Right forelimb (tissue), 1 donor: ENCODE measurements around the gene KDM6A.
"Not testable (repeated sequence)": the region's sequence is repeated elsewhere in the genome, so short reads cannot be mapped to it uniquely, and the experiment has no call there.

ENCODE experiments used
- DNase-seq: peaks from one replicate; pipeline ENCODE4 v3.0.0-alpha.2; 2018

KDM6A gene

DNA sequence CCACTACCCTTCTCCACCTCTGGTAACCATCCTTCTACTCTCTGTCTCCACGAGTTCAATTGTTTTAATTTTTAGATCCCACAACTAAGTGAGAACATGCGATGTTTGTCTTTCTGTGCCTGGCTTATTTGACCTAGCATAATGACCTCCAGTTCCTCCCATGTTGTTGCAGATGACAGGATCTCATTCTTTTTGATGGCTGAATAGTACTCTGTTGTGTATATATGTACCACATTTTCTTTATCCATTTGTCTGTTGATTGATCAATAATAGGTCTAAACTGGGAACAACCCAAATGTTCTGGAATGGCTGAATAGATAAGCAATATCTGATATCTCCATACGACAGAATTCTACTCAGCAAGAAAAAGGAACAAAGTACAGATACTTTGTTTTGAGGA is 260.5 kb downstream of the KDM6A start:
- no peak for DNase-seq

DNA sequence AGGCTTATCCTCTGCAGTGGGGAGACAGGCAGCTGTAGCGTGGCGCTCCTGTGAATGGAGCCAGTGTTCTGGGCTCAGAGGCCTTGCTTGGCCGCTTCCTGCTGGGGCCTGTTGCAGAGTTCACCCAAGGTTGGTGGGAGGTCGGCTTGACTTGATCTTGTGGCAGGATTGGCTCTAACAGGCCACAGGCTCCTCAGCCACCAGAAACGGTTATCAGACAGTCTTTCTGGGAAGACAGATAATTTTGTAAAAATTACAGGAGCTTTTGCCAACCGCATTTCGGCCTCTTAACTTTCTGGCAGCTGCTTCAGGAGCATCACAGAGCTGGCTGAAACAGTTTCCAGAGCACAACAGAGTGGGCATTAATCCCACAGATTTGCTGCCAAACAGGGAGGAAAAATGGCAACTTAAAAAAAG is 261.3 kb downstream of the KDM6A start:
- DNase-seq, result no peak

DNA sequence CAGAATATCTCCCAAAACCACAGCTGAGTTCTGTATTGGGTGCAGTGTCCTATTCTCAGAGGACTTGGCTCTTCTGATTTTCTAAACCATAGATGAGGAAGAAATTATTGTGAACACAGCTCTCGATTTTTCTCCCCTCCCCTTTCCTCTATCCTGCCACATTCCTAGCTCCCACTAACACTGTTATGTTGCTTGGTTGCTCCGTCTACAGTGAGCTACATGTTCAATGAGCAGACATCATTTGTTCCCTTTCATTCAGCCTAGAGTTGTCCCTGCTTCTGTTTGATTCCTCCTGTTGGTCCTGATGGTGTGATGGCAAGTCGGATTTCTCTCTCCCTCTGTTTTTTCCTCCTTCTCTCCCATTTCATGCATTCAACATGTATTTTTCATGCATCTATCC is 261.8 kb downstream of the KDM6A start:
- no peak for DNase-seq

DNA sequence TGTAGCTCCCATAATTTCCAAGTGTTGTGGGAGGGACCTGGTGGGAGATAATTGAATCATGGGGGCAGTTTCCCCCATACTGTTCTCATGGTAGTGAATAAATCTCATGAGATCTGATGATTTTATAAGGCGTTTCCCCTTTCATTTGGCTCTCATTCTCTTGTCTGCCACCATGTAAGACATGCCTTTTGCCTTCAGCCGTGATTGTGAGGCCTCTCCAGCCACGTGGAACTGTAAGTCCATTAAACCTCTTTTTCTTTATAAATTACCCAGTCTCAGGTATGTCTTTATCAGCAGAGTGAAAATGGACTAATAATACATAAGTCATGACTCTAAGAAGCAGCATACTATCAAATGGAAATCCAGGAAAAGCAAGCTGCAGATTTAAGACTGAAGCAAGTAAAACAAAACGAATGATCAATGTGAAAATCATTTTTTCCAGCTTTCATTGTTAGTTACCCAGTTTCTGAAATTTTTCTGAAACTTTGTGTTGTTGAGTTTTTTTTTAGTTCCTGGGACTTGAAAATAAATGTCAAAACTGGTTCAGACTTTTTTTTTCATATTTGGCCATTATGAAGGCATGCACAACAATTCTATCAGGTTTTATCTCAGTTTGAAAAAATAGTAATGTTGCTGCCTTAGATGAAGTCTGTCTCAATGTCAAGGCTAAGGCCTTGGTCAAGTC is 262.5 kb downstream of the KDM6A start:
- not testable (repeated sequence) for DNase-seq

DNA sequence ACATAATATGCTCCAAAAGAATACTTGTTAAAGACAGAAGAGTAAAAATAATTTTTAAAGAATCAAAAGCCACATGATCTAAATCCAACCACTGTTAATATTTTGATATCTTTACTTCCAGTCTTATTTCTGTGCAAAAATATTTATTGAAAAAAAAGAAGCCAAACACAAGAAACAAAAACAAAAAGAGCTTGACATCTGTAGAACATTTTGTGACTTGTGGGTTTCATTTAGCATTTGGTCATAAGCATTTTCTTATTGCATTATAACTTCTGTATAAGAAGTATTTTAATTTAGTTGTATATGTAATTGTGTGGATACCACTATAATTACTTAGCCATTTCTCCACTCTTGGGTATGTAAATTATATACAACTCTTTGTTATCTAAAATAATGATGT is 264.5 kb downstream of the KDM6A start:
- DNase-seq, result no peak

DNA sequence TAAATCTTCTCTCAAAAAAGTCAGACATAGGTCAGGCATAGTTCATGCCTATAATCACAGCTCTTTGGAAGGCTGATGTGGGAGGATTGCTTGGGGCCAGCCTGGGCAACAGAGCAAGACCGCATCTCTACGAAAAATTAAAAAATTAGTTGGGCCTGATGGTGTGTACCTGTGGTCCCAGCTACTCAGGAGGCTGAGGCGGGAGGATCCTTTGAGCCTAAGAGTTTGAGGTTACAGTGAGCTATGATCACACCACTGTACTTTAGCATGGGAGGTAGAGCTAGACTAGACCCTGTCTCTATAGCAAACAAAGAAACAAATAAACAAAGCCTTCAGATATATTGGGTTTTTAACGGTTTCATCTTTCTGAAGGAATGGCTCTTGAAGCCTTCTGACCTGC is 265.5 kb downstream of the KDM6A start:
- no peak for DNase-seq

DNA sequence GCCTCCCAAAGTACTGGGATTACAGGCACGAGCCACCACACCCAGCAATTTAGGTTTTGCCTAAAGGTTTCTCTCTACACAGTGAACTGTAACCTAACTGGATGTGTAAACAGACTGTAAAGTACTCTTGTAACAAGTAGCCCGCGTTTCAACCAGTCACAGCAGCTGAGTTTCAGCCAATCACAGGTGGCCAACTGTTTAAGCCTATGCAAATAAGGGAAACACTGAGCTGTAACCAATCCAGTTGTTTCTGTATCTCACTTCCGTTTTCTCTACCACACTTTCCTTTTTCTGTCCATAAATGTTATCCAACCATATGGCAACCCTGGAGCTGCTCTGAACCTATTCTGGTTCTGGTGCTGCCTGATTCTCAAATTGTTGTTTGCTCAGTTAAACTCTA is 267.8 kb downstream of the KDM6A start:
- DNase-seq, result no peak

DNA sequence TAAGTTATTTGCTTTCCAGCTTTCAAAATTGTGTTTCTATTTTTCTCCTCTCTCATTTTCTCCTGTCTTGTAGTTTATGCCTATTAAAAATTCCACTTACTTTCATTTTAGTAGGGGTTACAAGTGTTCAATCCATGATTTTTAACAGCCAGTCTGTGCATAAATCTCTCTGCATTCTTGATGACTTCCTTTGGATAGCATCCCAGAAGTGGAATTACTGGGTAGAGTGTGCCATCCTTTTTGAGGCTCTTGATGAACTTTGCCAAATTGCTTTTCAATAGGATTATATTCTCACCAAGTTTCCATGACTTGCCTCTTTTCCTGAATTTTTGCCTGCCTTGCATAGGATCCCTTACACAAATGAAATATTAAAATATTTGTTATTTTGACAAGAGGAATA is 269.2 kb downstream of the KDM6A start:
- no peak for DNase-seq

DNA sequence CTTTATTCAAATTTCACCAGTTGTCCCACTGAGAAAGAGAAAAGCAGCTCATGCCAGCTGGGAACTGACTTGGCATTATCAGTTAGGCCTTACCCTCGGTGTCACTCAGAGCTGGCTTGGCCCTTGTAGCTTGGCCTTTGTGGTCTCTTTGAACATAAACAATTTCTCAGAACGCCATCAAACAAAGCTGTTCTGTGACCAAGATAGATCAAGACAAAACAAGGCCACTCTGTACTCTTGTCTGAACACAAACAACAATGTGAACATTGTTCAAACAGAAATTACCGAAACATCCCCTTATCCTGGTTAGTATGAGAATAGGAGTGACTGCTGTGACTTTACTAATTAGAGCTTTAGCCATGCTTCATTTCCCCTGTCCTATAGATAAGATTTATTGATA is 270.5 kb downstream of the KDM6A start:
- DNase-seq, result no peak

DNA sequence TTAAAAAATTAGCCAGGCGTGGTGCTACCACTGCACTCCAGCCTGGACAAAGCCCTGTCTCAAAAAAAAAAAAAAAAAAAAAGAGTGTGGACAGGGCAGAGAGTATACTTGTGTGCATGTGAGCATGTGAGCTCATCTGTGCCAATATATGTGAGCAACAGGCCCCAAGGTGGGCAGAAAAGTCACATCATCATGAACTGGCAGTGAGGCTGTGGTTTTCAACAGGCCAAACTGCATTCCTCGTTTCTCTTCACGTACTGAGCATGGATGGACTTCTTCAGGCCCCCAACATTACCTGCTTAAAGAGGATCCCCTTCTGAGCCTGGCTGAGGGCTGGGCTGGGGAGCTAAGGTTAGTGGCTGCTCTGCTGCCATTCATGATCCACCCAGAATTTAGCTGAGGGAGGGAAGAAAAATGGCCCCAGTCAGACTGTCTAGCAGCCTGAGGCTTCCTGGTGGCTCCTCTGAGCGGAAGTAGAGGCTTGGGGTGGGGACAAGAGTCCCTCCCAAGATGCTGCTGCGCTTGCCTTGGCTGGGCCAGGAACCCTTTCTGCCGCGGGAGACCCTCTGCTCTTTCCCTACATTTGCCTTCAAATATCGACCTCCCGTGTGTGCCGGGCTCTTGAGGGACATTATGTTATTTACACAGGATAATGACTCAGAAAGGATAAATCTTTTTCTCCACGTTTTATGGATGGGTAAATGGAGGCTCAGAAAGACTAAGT is 272.7 kb downstream of the KDM6A start:
- DNase-seq, result no peak

DNA sequence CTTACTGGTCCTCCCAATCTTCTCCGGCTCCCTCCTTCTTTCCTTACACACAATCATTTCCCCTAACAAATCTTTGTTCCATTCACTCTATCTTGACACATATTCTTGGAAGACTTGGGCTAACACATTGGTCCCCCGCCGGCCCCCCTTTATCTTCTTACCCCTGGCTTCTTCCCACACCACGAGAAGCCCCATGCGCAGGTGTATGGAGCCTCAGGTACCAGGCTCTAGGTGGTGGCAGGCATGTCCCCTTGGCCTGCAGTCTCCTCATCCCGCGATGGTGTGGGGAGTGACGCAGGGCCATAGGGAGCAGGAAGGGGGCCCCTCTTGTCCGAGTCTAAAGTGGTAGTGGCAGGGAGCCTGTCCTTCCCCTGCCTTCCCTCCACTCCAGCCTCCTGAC is 277.8 kb downstream of the KDM6A start:
- DNase-seq, result no peak

DNA sequence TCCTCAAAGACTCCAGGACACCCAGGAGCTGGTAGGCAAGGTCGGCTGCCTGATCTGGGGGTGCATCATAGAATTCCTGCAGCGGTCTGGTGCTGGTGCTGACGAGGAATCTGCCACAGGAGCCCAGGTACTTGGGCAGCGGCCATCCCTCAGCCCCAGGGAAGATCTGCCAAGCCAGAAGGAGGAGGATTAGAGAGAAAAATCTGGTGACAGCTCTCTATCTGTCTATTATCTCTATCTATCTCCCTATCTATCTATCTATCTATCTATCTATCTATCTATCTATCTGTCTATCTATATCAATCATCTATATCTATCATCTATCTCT is 281.0 kb downstream of the KDM6A start:
- DNase-seq, result no peak

DNA sequence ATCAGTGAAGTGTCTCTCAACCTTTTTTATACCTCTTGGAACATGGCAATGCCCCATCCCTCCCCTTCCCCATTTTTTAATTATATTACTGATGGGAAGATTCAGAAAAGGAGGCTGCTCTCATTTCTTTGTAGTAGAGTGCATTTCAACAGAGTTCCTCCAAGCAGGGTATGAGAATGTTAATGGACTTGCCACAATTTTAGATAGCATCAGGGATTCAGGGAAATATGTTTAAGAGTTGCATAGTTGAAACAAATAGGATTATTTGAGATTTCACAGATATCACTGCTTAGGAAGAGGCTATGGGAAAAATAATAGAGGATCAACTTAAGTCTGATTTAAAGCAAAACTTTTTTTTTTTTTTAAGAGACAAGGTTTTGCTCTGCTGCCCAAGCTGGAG is 281.5 kb downstream of the KDM6A start:
- no peak for DNase-seq

DNA sequence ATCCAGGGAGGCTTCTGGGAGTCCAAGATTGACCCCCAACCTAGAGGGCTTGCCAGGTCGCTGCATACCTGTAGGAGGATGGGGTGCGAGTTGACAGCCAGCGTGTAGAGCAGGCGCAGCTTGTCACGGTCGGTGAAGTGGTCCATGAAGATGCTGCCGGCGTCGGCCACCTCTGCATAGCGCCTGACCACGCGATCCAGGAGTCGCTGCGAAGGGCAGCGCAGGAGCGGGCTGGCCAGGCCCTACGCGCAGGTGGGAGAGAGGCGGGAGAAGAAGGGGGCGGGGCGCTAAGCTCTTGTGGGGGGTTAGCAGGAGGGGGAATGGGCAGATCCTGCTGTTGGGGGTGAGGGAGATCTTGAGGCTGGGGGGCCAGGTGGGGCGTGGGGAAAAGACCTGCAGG is 284.7 kb downstream of the KDM6A start:
- DNase-seq, result no peak
